Neural cell (in vitro differentiated cells): ENCODE measurements around the gene TOGARAM2.

Experiments
- EP300 ChIP-seq: fragments of 450-650 bp; conservative IDR thresholded peaks from 2 replicates; pipeline ENCODE4 v1.6.1; 2014; ENCODE audit warnings: antibody characterized with exemption, mild to moderate bottlenecking, moderate library complexity; ENCODE audit not compliant: poor library complexity, severe bottlenecking
- EZH2 ChIP-seq: fragments of 200-600, 300-800 bp; shearing (Covaris generic), sonication (generic); IDR thresholded peaks from 2 replicates; pipeline ENCODE4 v1.6.1; 2014; ENCODE audit warnings: antibody characterized with exemption, low read length, borderline replicate concordance, mild to moderate bottlenecking; ENCODE audit not compliant: insufficient read depth, poor library complexity, severe bottlenecking
- MXI1 ChIP-seq: fragments of 450-650 bp; conservative IDR thresholded peaks from 2 replicates; pipeline ENCODE4 v1.6.1; 2014; ENCODE audit warnings: antibody characterized with exemption, mild to moderate bottlenecking; ENCODE audit not compliant: poor library complexity, severe bottlenecking
- POLR2AphosphoS5 ChIP-seq: IDR thresholded peaks from 2 replicates; pipeline ENCODE4 v1.6.1; 2012
- RAD21 ChIP-seq: fragments of 450-650 bp; conservative IDR thresholded peaks from 2 replicates; pipeline ENCODE4 v1.6.1; 2014; ENCODE audit warnings: antibody characterized with exemption, mild to moderate bottlenecking, moderate library complexity
- SMC3 ChIP-seq: fragments of 450-650 bp; conservative IDR thresholded peaks from 2 replicates; pipeline ENCODE4 v1.6.1; 2014; ENCODE audit warnings: antibody characterized with exemption, mild to moderate bottlenecking, moderate library complexity; ENCODE audit not compliant: poor library complexity
- TAF1 ChIP-seq: IDR thresholded peaks from 2 replicates; pipeline ENCODE4 v1.6.1; 2012; ENCODE audit warnings: low read depth
- TF ChIP-seq, protein P1 (sequence below): fragments of 450-650 bp; IDR thresholded peaks from 2 replicates; pipeline ENCODE4 v1.5.1; 2014; ENCODE audit warnings: antibody characterized with exemption, mild to moderate bottlenecking, moderate library complexity; ENCODE audit not compliant: poor library complexity, severe bottlenecking

- TF ChIP-seq, protein P1, sequence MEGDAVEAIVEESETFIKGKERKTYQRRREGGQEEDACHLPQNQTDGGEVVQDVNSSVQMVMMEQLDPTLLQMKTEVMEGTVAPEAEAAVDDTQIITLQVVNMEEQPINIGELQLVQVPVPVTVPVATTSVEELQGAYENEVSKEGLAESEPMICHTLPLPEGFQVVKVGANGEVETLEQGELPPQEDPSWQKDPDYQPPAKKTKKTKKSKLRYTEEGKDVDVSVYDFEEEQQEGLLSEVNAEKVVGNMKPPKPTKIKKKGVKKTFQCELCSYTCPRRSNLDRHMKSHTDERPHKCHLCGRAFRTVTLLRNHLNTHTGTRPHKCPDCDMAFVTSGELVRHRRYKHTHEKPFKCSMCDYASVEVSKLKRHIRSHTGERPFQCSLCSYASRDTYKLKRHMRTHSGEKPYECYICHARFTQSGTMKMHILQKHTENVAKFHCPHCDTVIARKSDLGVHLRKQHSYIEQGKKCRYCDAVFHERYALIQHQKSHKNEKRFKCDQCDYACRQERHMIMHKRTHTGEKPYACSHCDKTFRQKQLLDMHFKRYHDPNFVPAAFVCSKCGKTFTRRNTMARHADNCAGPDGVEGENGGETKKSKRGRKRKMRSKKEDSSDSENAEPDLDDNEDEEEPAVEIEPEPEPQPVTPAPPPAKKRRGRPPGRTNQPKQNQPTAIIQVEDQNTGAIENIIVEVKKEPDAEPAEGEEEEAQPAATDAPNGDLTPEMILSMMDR = no peak
- TF ChIP-seq SMC3 (no peak), MXI1 (no peak), EZH2 (no peak), EP300 (no peak), RAD21 (no peak), TAF1 (no peak), POLR2AphosphoS5 (no peak)
Observed at GRCh38 chr2:29042561-29043075, 61.5 kb downstream of the TOGARAM2 start.
